PC-9 (cell line): ENCODE measurements around the gene MASP1.

ENCODE experiments used
- EZH2 ChIP-seq: fragments of 200-600 bp; sonication (generic); IDR thresholded peaks from 2 replicates; pipeline ENCODE4 v1.8.0; 2017; ENCODE audit warnings: antibody characterized with exemption, low read depth
- TF ChIP-seq, protein P1 (sequence below): fragments of 200-600 bp; sonication (generic); conservative IDR thresholded peaks from 2 replicates; pipeline ENCODE4 v1.6.1; 2017; ENCODE audit warnings: mixed run types, antibody characterized with exemption, mild to moderate bottlenecking, moderate library complexity

DNA sequence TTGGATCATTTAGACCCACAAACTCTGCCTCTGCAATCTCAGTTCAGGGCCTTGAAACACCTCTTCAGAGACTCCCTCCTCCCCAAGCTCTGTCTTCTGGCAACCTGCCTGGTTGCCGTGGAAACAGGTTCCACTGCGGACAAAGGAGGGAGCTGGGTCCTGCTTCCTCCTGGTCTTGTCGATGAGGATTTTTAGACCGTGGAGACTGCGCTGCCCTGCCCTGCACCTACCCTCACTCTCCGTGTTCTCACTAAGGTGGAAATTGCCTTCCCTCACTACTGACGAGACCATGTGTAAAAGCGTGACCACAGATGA, 94.2 kb downstream of the MASP1 start, which contains the start of gene RTP1:
- TF ChIP-seq, protein P1, sequence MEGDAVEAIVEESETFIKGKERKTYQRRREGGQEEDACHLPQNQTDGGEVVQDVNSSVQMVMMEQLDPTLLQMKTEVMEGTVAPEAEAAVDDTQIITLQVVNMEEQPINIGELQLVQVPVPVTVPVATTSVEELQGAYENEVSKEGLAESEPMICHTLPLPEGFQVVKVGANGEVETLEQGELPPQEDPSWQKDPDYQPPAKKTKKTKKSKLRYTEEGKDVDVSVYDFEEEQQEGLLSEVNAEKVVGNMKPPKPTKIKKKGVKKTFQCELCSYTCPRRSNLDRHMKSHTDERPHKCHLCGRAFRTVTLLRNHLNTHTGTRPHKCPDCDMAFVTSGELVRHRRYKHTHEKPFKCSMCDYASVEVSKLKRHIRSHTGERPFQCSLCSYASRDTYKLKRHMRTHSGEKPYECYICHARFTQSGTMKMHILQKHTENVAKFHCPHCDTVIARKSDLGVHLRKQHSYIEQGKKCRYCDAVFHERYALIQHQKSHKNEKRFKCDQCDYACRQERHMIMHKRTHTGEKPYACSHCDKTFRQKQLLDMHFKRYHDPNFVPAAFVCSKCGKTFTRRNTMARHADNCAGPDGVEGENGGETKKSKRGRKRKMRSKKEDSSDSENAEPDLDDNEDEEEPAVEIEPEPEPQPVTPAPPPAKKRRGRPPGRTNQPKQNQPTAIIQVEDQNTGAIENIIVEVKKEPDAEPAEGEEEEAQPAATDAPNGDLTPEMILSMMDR, result no peak
- TF ChIP-seq EZH2, result no peak
